Mucosa of stomach (tissue), 1 donor: ENCODE data around the gene RASGRF1.
"Not testable (repeated sequence)": the region's sequence is repeated elsewhere in the genome, so short reads cannot be mapped to it uniquely, and the experiment has no call there.

Experiments used
- H3K27me3 ChIP-seq: one replicate; pipeline ENCODE4 v1.7.0; 2013; ENCODE audit warnings: mild to moderate bottlenecking, low read length; ENCODE audit not compliant: control insufficient read depth, insufficient read depth
- H3K36me3 ChIP-seq: one replicate; pipeline ENCODE4 v1.7.0; 2013; ENCODE audit warnings: low read length; ENCODE audit not compliant: control insufficient read depth, insufficient read depth
- H3K4me1 ChIP-seq: one replicate; pipeline ENCODE4 v1.7.0; 2013; ENCODE audit warnings: mild to moderate bottlenecking, low read length; ENCODE audit not compliant: control insufficient read depth, insufficient read depth
- H3K4me3 ChIP-seq: one replicate; pipeline ENCODE4 v1.7.0; 2013; ENCODE audit warnings: low read length
- H3K9ac ChIP-seq: one replicate; pipeline ENCODE4 v1.7.0; 2013; ENCODE audit warnings: mild to moderate bottlenecking, low read length, moderate library complexity
- H3K9me3 ChIP-seq: one replicate; pipeline ENCODE4 v1.7.0; 2013; ENCODE audit warnings: mild to moderate bottlenecking, low read length, moderate library complexity; ENCODE audit not compliant: control insufficient read depth
- donor health status: Pancreatic carcinoma.

RASGRF1 gene

GRCh38 chr15:79121571-79121970, 31.0 kb upstream of the RASGRF1 start:
- H3K9ac ChIP-seq = no peak overlapping the region
- H3K27me3 ChIP-seq = peaks cover 7% of the 10 kb centered on the region
- no peaks in the 10 kb centered on the region for H3K9me3 ChIP-seq
- no peak overlapping the region for H3K4me3 ChIP-seq
- no peaks in the 10 kb centered on the region for H3K36me3 ChIP-seq
- H3K4me1 ChIP-seq = no peaks in the 10 kb centered on the region

DNA sequence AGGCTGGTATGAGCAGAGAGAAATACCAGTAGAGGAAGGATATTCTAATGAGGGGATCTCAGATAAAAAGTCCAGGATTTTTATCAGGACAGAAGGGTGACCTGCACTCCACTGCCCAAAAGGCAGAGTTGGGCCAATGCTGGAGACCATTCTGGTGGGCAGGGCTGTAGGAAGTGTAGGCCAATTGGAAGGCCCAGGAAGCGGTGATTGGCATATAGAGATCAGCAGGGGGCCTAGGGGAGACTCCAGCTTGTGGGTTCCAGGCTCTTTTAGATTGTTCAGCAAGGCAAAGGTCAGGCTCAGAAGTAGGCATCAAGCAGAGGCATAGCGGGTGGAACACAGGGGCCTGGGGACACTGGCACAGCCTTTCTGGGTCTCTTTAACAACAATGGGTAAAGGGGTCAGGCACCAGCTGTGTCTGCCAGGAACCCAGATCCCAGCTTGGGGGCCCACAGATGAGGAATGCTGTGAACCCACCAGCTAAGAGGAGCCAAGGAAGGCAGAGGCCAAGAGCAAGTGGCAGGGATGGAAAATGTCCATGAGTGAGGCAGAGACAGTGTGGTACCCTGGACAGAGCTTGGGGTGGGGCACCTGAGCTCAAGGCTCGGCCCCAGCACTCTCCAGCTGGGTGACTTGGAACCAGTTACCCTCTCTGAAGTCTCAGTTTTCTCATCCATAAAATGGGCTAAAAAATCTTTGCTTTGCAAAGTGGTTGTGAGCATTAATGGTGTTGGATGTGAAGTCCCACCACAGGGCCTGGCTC, 27.0 kb upstream of the RASGRF1 start:
- Histone ChIP-seq H3K27me3 (peaks cover 4% of the 10 kb centered on the region), H3K4me1 (no peaks in the 10 kb centered on the region), H3K4me3 (no peak overlapping the region), H3K9ac (no peak overlapping the region), H3K9me3 (no peaks in the 10 kb centered on the region), H3K36me3 (no peaks in the 10 kb centered on the region)

- no peaks in the 10 kb centered on the region for H3K9me3 ChIP-seq
- no peaks in the 10 kb centered on the region for H3K4me1 ChIP-seq
- no peak overlapping the region for H3K4me3 ChIP-seq
- peaks cover 2% of the 10 kb centered on the region for H3K27me3 ChIP-seq
- no peak overlapping the region for H3K9ac ChIP-seq
- no peaks in the 10 kb centered on the region for H3K36me3 ChIP-seq
These were observed 26.2 kb upstream of the RASGRF1 start for GRCh38 chr15:79116771-79117170.

- H3K36me3 ChIP-seq = no peaks in the 10 kb centered on the region
- H3K27me3 ChIP-seq = no peaks in the 10 kb centered on the region
- no peaks in the 10 kb centered on the region for H3K4me1 ChIP-seq
- no peaks in the 10 kb centered on the region for H3K9me3 ChIP-seq
- no peak overlapping the region for H3K9ac ChIP-seq
- H3K4me3 ChIP-seq = no peak overlapping the region
These were observed 25.5 kb upstream of the RASGRF1 start for GRCh38 chr15:79115986-79116665.

- Histone ChIP-seq H3K4me1 (no peaks in the 10 kb centered on the region), H3K27me3 (no peaks in the 10 kb centered on the region), H3K9me3 (no peaks in the 10 kb centered on the region), H3K36me3 (no peaks in the 10 kb centered on the region), H3K9ac (no peak overlapping the region), H3K4me3 (no peak overlapping the region)
These were observed 23.3 kb upstream of the RASGRF1 start for GRCh38 chr15:79113831-79114230.

- not testable (repeated sequence) for H3K4me1 ChIP-seq, H3K4me3 ChIP-seq, H3K9me3 ChIP-seq, H3K27me3 ChIP-seq, H3K36me3 ChIP-seq, H3K9ac ChIP-seq
These were observed 20.8 kb upstream of the RASGRF1 start for GRCh38 chr15:79111404-79111803.

- no peaks in the 10 kb centered on the region for H3K36me3 ChIP-seq
- H3K4me3 ChIP-seq = no peak overlapping the region
- H3K4me1 ChIP-seq = no peaks in the 10 kb centered on the region
- H3K9me3 ChIP-seq = no peaks in the 10 kb centered on the region
- H3K9ac ChIP-seq = no peak overlapping the region
- H3K27me3 ChIP-seq = peaks cover 4% of the 10 kb centered on the region
These were observed 14.6 kb upstream of the RASGRF1 start for GRCh38 chr15:79105141-79105540.

DNA sequence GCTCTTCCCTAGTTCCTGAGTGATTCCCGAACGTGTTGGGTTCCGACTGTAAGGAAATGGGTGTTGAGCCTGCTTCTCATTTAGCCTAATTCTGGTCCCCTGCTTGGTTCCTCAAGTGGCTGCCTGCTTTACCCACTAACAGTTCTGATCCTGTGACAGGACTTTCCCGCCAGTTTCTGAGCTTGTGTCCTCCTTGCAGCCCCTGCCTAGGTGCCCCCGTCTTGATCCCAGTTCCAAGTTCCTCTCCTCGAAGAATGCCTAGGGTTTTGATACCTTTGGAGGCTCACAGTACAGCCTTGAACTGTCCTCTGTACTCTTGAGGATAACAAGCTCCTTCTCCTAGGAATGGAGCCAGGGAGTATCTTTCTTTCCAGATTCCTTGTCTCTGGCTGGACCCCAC, 12.0 kb upstream of the RASGRF1 start:
- H3K9ac ChIP-seq = no peak overlapping the region
- H3K4me1 ChIP-seq = no peaks in the 10 kb centered on the region
- peaks cover 4% of the 10 kb centered on the region for H3K27me3 ChIP-seq
- H3K9me3 ChIP-seq = no peaks in the 10 kb centered on the region
- H3K4me3 ChIP-seq = no peak overlapping the region
- H3K36me3 ChIP-seq = no peaks in the 10 kb centered on the region

- Histone ChIP-seq H3K27me3 (peaks cover 4% of the 10 kb centered on the region), H3K36me3 (no peaks in the 10 kb centered on the region), H3K9ac (no peak overlapping the region), H3K4me1 (no peaks in the 10 kb centered on the region), H3K4me3 (no peak overlapping the region), H3K9me3 (no peaks in the 10 kb centered on the region)
These were observed 11.4 kb upstream of the RASGRF1 start for GRCh38 chr15:79101866-79102581.

- H3K36me3 ChIP-seq = no peaks in the 10 kb centered on the region
- H3K9me3 ChIP-seq = no peaks in the 10 kb centered on the region
- no peak overlapping the region for H3K4me3 ChIP-seq
- no peak overlapping the region for H3K9ac ChIP-seq
- no peaks in the 10 kb centered on the region for H3K4me1 ChIP-seq
- no peaks in the 10 kb centered on the region for H3K27me3 ChIP-seq
These were observed 9.1 kb upstream of the RASGRF1 start for GRCh38 chr15:79099692-79100091.

GRCh38 chr15:79094611-79095021, 4.0 kb upstream of the RASGRF1 start:
- Histone ChIP-seq H3K27me3 (peaks cover 43% of the 10 kb centered on the region), H3K9ac (no peak overlapping the region), H3K9me3 (no peaks in the 10 kb centered on the region), H3K4me3 (no peak overlapping the region), H3K36me3 (no peaks in the 10 kb centered on the region), H3K4me1 (no peaks in the 10 kb centered on the region)

GRCh38 chr15:79093352-79093935, 2.9 kb upstream of the RASGRF1 start:
- Histone ChIP-seq H3K9ac (no peak overlapping the region), H3K4me3 (no peak overlapping the region), H3K27me3 (peaks cover 55% of the 10 kb centered on the region), H3K9me3 (no peaks in the 10 kb centered on the region), H3K4me1 (no peaks in the 10 kb centered on the region), H3K36me3 (no peaks in the 10 kb centered on the region)
